Adrenal gland (tissue), 5 donors: ENCODE data around the gene GRIA2.

Source experiments
- CTCF ChIP-seq, 6 experiments: fragments of 450-650 bp in 4 of 6; fragments of 200-600 bp in 2 of 6; sonication (generic) in 1 of 6; IDR thresholded peaks; 1 replicate in 5 of 6; 2 replicates in 1 of 6; pipeline versions ENCODE4 v1.5.1 to v1.8.0; 2016 to 2021; ENCODE audit warnings: antibody characterized with exemption in 6 of 6, mild to moderate bottlenecking in 2 of 6, moderate library complexity in 1 of 6
- POLR2A ChIP-seq, 2 donors: fragments of 450-650 bp; IDR thresholded peaks; one replicate each; pipeline ENCODE4 v1.6.1; 2017; ENCODE audit warnings: antibody characterized with exemption in 2 of 2, mild to moderate bottlenecking in 2 of 2, moderate library complexity in 1 of 2
- donor health status: DM: no; HTN: no; CAD: no.

GRCh38 chr4:157280673-157281072, 60.1 kb downstream of the GRIA2 start:
- TF ChIP-seq CTCF (IDR thresholded peaks at IDR 0.05), result no peak
- TF ChIP-seq POLR2A (IDR thresholded peaks at IDR 0.05), result no peak
